ENCODE measurements around the gene LGR5. TPM values are rescaled to one million over a fixed set of nuclear protein-coding genes. Genes with fewer than 3 reads are reported as not detected.
A peak's percentile ranks its signal among the peaks of the same experiment; 100 is the strongest.
"Not testable (repeated sequence)": the region's sequence is repeated elsewhere in the genome, so short reads cannot be mapped to it uniquely, and the experiment has no call there.

LGR5 gene
- total RNA-seq, 2 donors from 2014 or later: 0.64 to 0.91 TPM

GRCh38 chr12:71567537-71567936 is 127.9 kb downstream of the LGR5 start:
- Histone ChIP-seq H3K4me1 (replicated peaks) (no peaks in the 10 kb centered on the region), H3K36me3 (no peaks in the 10 kb centered on the region), H3K9me3 (no peaks in the 10 kb centered on the region), H3K4me3 (no peak overlapping the region), H3K27me3 (replicated peaks; ENCODE audit: insufficient read depth) (no peaks in the 10 kb centered on the region), H3K27ac (no peak overlapping the region)
- WGBS: 77% methylated on average over 3 of the region's 3 CpGs
- TF ChIP-seq CTCF (IDR thresholded peaks at IDR 0.05) (no peak), POLR2AphosphoS5 (IDR thresholded peaks at IDR 0.05) (no peak), POLR2A (IDR thresholded peaks at IDR 0.05) (no peak)
- no peak for DNase-seq (ENCODE audit: low spot score)
- intact Hi-C loops (cut with DNase I): no loop called here

GRCh38 chr12:71569885-71570284 is 130.3 kb downstream of the LGR5 start:
- H3K27ac ChIP-seq; H3K9me3 ChIP-seq; H3K36me3 ChIP-seq; intact Hi-C loops (cut with DNase I); DNase-seq (ENCODE audit: low spot score); H3K4me1 ChIP-seq (replicated peaks); H3K4me3 ChIP-seq; H3K27me3 ChIP-seq (replicated peaks; ENCODE audit: insufficient read depth): not testable (repeated sequence)
- 93% methylated on average over 6 of the region's 6 CpGs for WGBS

GRCh38 chr12:71576496-71576895 is 136.9 kb downstream of the LGR5 start:
- no peaks in the 10 kb centered on the region for H3K9me3 ChIP-seq
- 38% methylated on average over 3 of the region's 3 CpGs for WGBS
- no peaks in the 10 kb centered on the region for H3K27me3 ChIP-seq (replicated peaks; ENCODE audit: insufficient read depth)
- H3K27ac ChIP-seq: no peak overlapping the region
- TF ChIP-seq POLR2A (IDR thresholded peaks at IDR 0.05) (no peak), POLR2AphosphoS5 (IDR thresholded peaks at IDR 0.05) (peak; percentile 59)
- no peak overlapping the region for H3K4me3 ChIP-seq
- intact Hi-C loops (cut with DNase I): no loop called here
- no peaks in the 10 kb centered on the region for H3K4me1 ChIP-seq (replicated peaks)
- peak; percentile 48 for DNase-seq (ENCODE audit: low spot score)
- H3K36me3 ChIP-seq: no peaks in the 10 kb centered on the region

- no peaks in the 10 kb centered on the region for H3K36me3 ChIP-seq
- intact Hi-C loops (cut with DNase I): no loop called here
- 24% methylated on average over 5 of the region's 5 CpGs for WGBS
- no peak for TF ChIP-seq POLR2A (IDR thresholded peaks at IDR 0.05)
- no peak for TF ChIP-seq CTCF (IDR thresholded peaks at IDR 0.05)
- TF ChIP-seq POLR2AphosphoS5 (IDR thresholded peaks at IDR 0.05): no peak
- H3K27me3 ChIP-seq (replicated peaks; ENCODE audit: insufficient read depth): no peaks in the 10 kb centered on the region
- H3K4me1 ChIP-seq (replicated peaks): no peaks in the 10 kb centered on the region
- no peak for DNase-seq (ENCODE audit: low spot score)
- no peaks in the 10 kb centered on the region for H3K9me3 ChIP-seq
- no peak overlapping the region for H3K4me3 ChIP-seq
- no peak overlapping the region for H3K27ac ChIP-seq
Measured at GRCh38 chr12:71578694-71579258, 139.2 kb downstream of the LGR5 start.

- H3K27ac ChIP-seq: no peak overlapping the region
- TF ChIP-seq POLR2AphosphoS5 (IDR thresholded peaks at IDR 0.05): no peak
- TF ChIP-seq POLR2A (IDR thresholded peaks at IDR 0.05): no peak
- TF ChIP-seq CTCF (IDR thresholded peaks at IDR 0.05): no peak
- 37% methylated on average over 3 of the region's 3 CpGs for WGBS
- no peaks in the 10 kb centered on the region for H3K36me3 ChIP-seq
- no peak for DNase-seq (ENCODE audit: low spot score)
- intact Hi-C loops (cut with DNase I): no loop called here
- no peaks in the 10 kb centered on the region for H3K9me3 ChIP-seq
- no peak overlapping the region for H3K4me3 ChIP-seq
- H3K27me3 ChIP-seq (replicated peaks; ENCODE audit: insufficient read depth): no peaks in the 10 kb centered on the region
- H3K4me1 ChIP-seq (replicated peaks): no peaks in the 10 kb centered on the region
Measured at GRCh38 chr12:71581206-71581605, 141.6 kb downstream of the LGR5 start.

- Histone ChIP-seq H3K4me1 (replicated peaks) (no peaks in the 10 kb centered on the region), H3K27ac (no peak overlapping the region), H3K27me3 (replicated peaks; ENCODE audit: insufficient read depth) (no peaks in the 10 kb centered on the region), H3K4me3 (no peak overlapping the region), H3K36me3 (no peaks in the 10 kb centered on the region), H3K9me3 (no peaks in the 10 kb centered on the region)
- TF ChIP-seq CTCF (IDR thresholded peaks at IDR 0.05) (no peak), POLR2A (IDR thresholded peaks at IDR 0.05) (no peak), POLR2AphosphoS5 (IDR thresholded peaks at IDR 0.05) (no peak)
- intact Hi-C loops (cut with DNase I): no loop called here
- DNase-seq (ENCODE audit: low spot score): no peak
- WGBS: 93% methylated on average over 2 of the region's 2 CpGs
Measured at GRCh38 chr12:71582925-71583324, 143.3 kb downstream of the LGR5 start.
